ENCODE measurements around the gene SYNE2. TPM values are rescaled to one million over a fixed set of nuclear protein-coding genes. Genes with fewer than 3 reads are reported as not detected.

Gene SYNE2
- total and polyA plus RNA-seq, 4 donors = 12.0 to 79.9 (median 19.5) TPM

GRCh38 chr14:63911404-63911803 is 58.6 kb downstream of the SYNE2 start:
- H3K4me1 ChIP-seq (ENCODE audit: control insufficient read depth in 4 of 4, insufficient read depth in 4 of 4, low read length in 3 of 4) = peaks cover 4 to 17% (median 8%) of the 10 kb centered on the region in 4 donors
- H3K27me3 ChIP-seq (ENCODE audit: control insufficient read depth in 4 of 4, insufficient read depth in 4 of 4, low read length in 3 of 4) = no peaks in the 10 kb centered on the region
- H3K27ac ChIP-seq (ENCODE audit: low read depth in 1 of 2, low read length in 2 of 2) = no peak overlapping the region
- no peaks in the 10 kb centered on the region for H3K36me3 ChIP-seq (ENCODE audit: control insufficient read depth in 4 of 4, insufficient read depth in 3 of 4, low read depth in 1 of 4, low read length in 3 of 4)
- H3K4me3 ChIP-seq (ENCODE audit: low read depth in 1 of 3, low read length in 3 of 3) = no peak overlapping the region
- H3K9ac ChIP-seq (ENCODE audit: low read depth in 1 of 2, low read length in 2 of 2) = no peak overlapping the region
- no peak for DNase-seq (ENCODE audit: low spot score)
- no peak for TF ChIP-seq REST (IDR thresholded peaks at IDR 0.05)
- 89% methylated on average over 1 of the region's 1 CpG for WGBS
- H3K9me3 ChIP-seq (ENCODE audit: control insufficient read depth in 4 of 4, low read length in 3 of 4) = no peaks in the 10 kb centered on the region

- no peak overlapping the region for H3K4me3 ChIP-seq (ENCODE audit: low read depth in 1 of 3, low read length in 3 of 3)
- peaks cover 4 to 17% (median 8%) of the 10 kb centered on the region in 4 donors for H3K4me1 ChIP-seq (ENCODE audit: control insufficient read depth in 4 of 4, insufficient read depth in 4 of 4, low read length in 3 of 4)
- no peak for TF ChIP-seq RAD21 (IDR thresholded peaks at IDR 0.05)
- no peaks in the 10 kb centered on the region for H3K36me3 ChIP-seq (ENCODE audit: control insufficient read depth in 4 of 4, insufficient read depth in 3 of 4, low read depth in 1 of 4, low read length in 3 of 4)
- 100% methylated on average over 1 of the region's 1 CpG for WGBS
- H3K27ac ChIP-seq (ENCODE audit: low read depth in 1 of 2, low read length in 2 of 2) = no peak overlapping the region
- no peaks in the 10 kb centered on the region for H3K27me3 ChIP-seq (ENCODE audit: control insufficient read depth in 4 of 4, insufficient read depth in 4 of 4, low read length in 3 of 4)
- DNase-seq (ENCODE audit: low spot score) = no peak
- H3K9ac ChIP-seq (ENCODE audit: low read depth in 1 of 2, low read length in 2 of 2) = no peak overlapping the region
- H3K9me3 ChIP-seq (ENCODE audit: control insufficient read depth in 4 of 4, low read length in 3 of 4) = no peaks in the 10 kb centered on the region
These were observed 59.5 kb downstream of the SYNE2 start for GRCh38 chr14:63912286-63912685.

- no peak overlapping the region for H3K27ac ChIP-seq (ENCODE audit: low read depth in 1 of 2, low read length in 2 of 2)
- H3K4me3 ChIP-seq (ENCODE audit: low read depth in 1 of 3, low read length in 3 of 3) = no peak overlapping the region
- 94% methylated on average over 11 of the region's 11 CpGs for WGBS
- H3K4me1 ChIP-seq (ENCODE audit: control insufficient read depth in 4 of 4, insufficient read depth in 4 of 4, low read length in 3 of 4) = no peaks in the 10 kb centered on the region
- H3K27me3 ChIP-seq (ENCODE audit: control insufficient read depth in 4 of 4, insufficient read depth in 4 of 4, low read length in 3 of 4) = no peaks in the 10 kb centered on the region
- no peak for TF ChIP-seq FOXA2 (IDR thresholded peaks at IDR 0.05)
- no peak for TF ChIP-seq HNF4G (IDR thresholded peaks at IDR 0.05)
- no peak for DNase-seq (ENCODE audit: low spot score)
- H3K9me3 ChIP-seq (ENCODE audit: control insufficient read depth in 4 of 4, low read length in 3 of 4) = no peaks in the 10 kb centered on the region
- H3K36me3 ChIP-seq (ENCODE audit: control insufficient read depth in 4 of 4, insufficient read depth in 3 of 4, low read depth in 1 of 4, low read length in 3 of 4) = no peaks in the 10 kb centered on the region
- no peak overlapping the region for H3K9ac ChIP-seq (ENCODE audit: low read depth in 1 of 2, low read length in 2 of 2)
These were observed 65.6 kb downstream of the SYNE2 start for GRCh38 chr14:63918411-63918810.

- DNase-seq (ENCODE audit: low spot score) = no peak
- H3K27ac ChIP-seq (ENCODE audit: low read depth in 1 of 2, low read length in 2 of 2) = no peak overlapping the region
- TF ChIP-seq FOXA1 (IDR thresholded peaks at IDR 0.05) (peak; percentile 38), FOXA2 (IDR thresholded peaks at IDR 0.05) (peak; percentile 74), REST (IDR thresholded peaks at IDR 0.05) (no peak), CTCF (IDR thresholded peaks at IDR 0.05; ENCODE audit: low read depth, low read length, missing input control) (no peak)
These were observed 70.1 kb downstream of the SYNE2 start for GRCh38 chr14:63922696-63923421.

More at GRCh38 chr14:63922696-63923421, 70.1 kb downstream of the SYNE2 start:
- no peak overlapping the region for H3K4me3 ChIP-seq (ENCODE audit: low read depth in 1 of 3, low read length in 3 of 3)
- no peaks in the 10 kb centered on the region for H3K27me3 ChIP-seq (ENCODE audit: control insufficient read depth in 4 of 4, insufficient read depth in 4 of 4, low read length in 3 of 4)
- H3K9me3 ChIP-seq (ENCODE audit: control insufficient read depth in 4 of 4, low read length in 3 of 4) = no peaks in the 10 kb centered on the region
- WGBS = 67% methylated on average over 5 of the region's 5 CpGs
- H3K36me3 ChIP-seq (ENCODE audit: control insufficient read depth in 4 of 4, insufficient read depth in 3 of 4, low read depth in 1 of 4, low read length in 3 of 4) = no peaks in the 10 kb centered on the region
- H3K9ac ChIP-seq (ENCODE audit: low read depth in 1 of 2, low read length in 2 of 2) = no peak overlapping the region
- H3K4me1 ChIP-seq (ENCODE audit: control insufficient read depth in 4 of 4, insufficient read depth in 4 of 4, low read length in 3 of 4) = no peaks in the 10 kb centered on the region

Data from liver (tissue), 9 donors.